ENCODE results near the gene BCKDHB. TPM values are rescaled to one million over a fixed set of nuclear protein-coding genes. Genes with fewer than 3 reads are reported as not detected.

The BCKDHB gene
- total RNA-seq, 1 experiment from 2014 or later: 16.4 TPM

- BruUV-seq (replicated peaks): no TSS peak
- CTCF ChIA-PET: no interaction called here
- no peak for ATAC-seq
- TF ChIP-seq CTCF (IDR thresholded peaks at IDR 0.05) (no peak), POLR2AphosphoS5 (IDR thresholded peaks at IDR 0.05; ENCODE audit: low read depth, low read length) (no peak), SIN3A (IDR thresholded peaks at IDR 0.05; ENCODE audit: borderline replicate concordance, insufficient read depth, low read depth, low read length) (no peak)
- in situ Hi-C loops (cut with HindIII; ENCODE audit: low pct_unique_long_range_greater_than_20kb, low sequenced_read_pairs) (no loop called here), intact Hi-C loops (cut with micrococcal nuclease; ENCODE audit: unreplicated experiment) (no loop called here)
- no peak for DNase-seq (ENCODE audit: low read depth, low spot score)
- no peak overlapping the region for H3K27ac ChIP-seq (ENCODE audit: low read length)
- H3K4me3 ChIP-seq (ENCODE audit: low read depth in 2 of 2, low read length in 2 of 2): no peak overlapping the region
- no peaks in the 10 kb centered on the region for H3K27me3 ChIP-seq (ENCODE audit: control insufficient read depth, insufficient read depth, low read length)
- no peaks in the 10 kb centered on the region for H3K36me3 ChIP-seq (ENCODE audit: control insufficient read depth, insufficient read depth, low read length)
- H3K4me1 ChIP-seq (ENCODE audit: control insufficient read depth, insufficient read depth, low read length): no peaks in the 10 kb centered on the region
- H3K9me3 ChIP-seq (ENCODE audit: control insufficient read depth, insufficient read depth, low read depth, low read length): no peaks in the 10 kb centered on the region
- POLR2A ChIA-PET: interaction anchor here (0.5 kb wide), 1 partner anchor 1560 kb away, joined by 3 read pairs; no protein-coding TSS in a partner anchor
These were observed 127.5 kb downstream of the BCKDHB start for GRCh38 chr6:80233958-80234357.

GRCh38 chr6:80234401-80234800, 127.9 kb downstream of the BCKDHB start:
- in situ Hi-C loops (cut with HindIII; ENCODE audit: low pct_unique_long_range_greater_than_20kb, low sequenced_read_pairs): no loop called here
- no peaks in the 10 kb centered on the region for H3K27me3 ChIP-seq (ENCODE audit: control insufficient read depth, insufficient read depth, low read length)
- ChIA-PET CTCF (no interaction called here), POLR2A (interaction anchor here (0.5 kb wide), 1 partner anchor 1560 kb away, joined by 3 read pairs; no protein-coding TSS in a partner anchor)
- no peak overlapping the region for H3K4me3 ChIP-seq (ENCODE audit: low read depth in 2 of 2, low read length in 2 of 2)
- H3K36me3 ChIP-seq (ENCODE audit: control insufficient read depth, insufficient read depth, low read length): no peaks in the 10 kb centered on the region
- H3K27ac ChIP-seq (ENCODE audit: low read length): no peak overlapping the region
- no TSS peak for BruUV-seq (replicated peaks)
- DNase-seq (ENCODE audit: low read depth, low spot score) (no peak), ATAC-seq (no peak)
- H3K4me1 ChIP-seq (ENCODE audit: control insufficient read depth, insufficient read depth, low read length): no peaks in the 10 kb centered on the region
- TF ChIP-seq POLR2AphosphoS5 (IDR thresholded peaks at IDR 0.05; ENCODE audit: low read depth, low read length) (no peak), CTCF (IDR thresholded peaks at IDR 0.05) (no peak), REST (IDR thresholded peaks at IDR 0.05; ENCODE audit: insufficient read depth in 1 of 2, low read depth in 2 of 2, low read length in 1 of 2) (no peak), TCF7L2 (IDR thresholded peaks at IDR 0.05; ENCODE audit: low read depth, low read length) (no peak), SIN3A (IDR thresholded peaks at IDR 0.05; ENCODE audit: borderline replicate concordance, insufficient read depth, low read depth, low read length) (no peak)
- no peaks in the 10 kb centered on the region for H3K9me3 ChIP-seq (ENCODE audit: control insufficient read depth, insufficient read depth, low read depth, low read length)
- intact Hi-C loops (cut with micrococcal nuclease; ENCODE audit: unreplicated experiment): no loop called here
